GM12865 (cell line): ENCODE measurements around the gene GPR82.
"Not testable (repeated sequence)": the region's sequence is repeated elsewhere in the genome, so short reads cannot be mapped to it uniquely, and the experiment has no call there.

ENCODE experiments used
- DNase-seq: peaks from one replicate; pipeline ENCODE4 v3.0.0; 2010; ENCODE audit warnings: low read depth
- H3K4me3 ChIP-seq: 2 replicates; pipeline ENCODE4 v1.5.1; 2011; ENCODE audit warnings: mild to moderate bottlenecking, low read depth, low read length, control low read depth
- TF ChIP-seq, protein P1 (sequence below): IDR thresholded peaks from 2 replicates; pipeline ENCODE4 v1.5.1; 2011; ENCODE audit warnings: low read length, control low read depth, low read depth, inconsistent platforms; ENCODE audit not compliant: insufficient read depth; ENCODE audit errors: missing control alignments

The GPR82 gene

DNA sequence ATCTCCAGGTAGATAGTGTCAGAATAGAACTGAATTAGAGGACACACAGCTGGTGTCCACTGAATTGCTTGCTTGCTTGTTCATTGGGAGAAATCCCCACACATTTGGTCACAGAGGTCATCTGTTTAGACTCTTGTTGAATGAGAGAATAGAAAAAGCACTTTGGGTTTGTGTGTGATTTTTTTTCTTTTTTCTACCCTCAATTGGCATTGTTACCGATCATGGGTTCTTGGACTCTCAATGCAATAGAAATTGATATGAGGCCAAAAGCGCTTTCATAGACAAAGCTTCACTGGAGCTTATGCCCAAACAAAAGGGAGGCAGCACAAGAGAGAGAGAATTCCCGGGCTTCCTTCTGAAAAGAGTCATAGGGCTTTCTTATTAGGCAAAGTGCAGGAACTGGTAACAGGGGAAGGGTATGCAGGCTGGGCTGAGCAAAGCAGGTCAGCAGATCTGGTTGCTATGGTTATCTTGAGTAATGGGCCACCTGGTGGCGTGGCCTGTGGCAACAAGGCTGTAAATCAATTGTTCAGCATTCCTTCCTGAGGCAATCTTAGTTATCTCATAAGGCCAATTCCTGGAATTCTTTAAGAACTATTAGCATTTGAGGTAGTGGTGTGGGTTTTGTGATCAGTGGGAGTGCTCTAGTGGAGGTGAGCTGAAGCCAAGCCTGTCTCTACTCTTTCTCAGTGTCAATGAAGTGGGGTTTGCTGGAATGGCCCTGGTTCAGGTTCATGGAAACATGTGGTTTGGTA, 5.3 kb upstream of the GPR82 start:
- no peak for DNase-seq
- TF ChIP-seq, protein P1, sequence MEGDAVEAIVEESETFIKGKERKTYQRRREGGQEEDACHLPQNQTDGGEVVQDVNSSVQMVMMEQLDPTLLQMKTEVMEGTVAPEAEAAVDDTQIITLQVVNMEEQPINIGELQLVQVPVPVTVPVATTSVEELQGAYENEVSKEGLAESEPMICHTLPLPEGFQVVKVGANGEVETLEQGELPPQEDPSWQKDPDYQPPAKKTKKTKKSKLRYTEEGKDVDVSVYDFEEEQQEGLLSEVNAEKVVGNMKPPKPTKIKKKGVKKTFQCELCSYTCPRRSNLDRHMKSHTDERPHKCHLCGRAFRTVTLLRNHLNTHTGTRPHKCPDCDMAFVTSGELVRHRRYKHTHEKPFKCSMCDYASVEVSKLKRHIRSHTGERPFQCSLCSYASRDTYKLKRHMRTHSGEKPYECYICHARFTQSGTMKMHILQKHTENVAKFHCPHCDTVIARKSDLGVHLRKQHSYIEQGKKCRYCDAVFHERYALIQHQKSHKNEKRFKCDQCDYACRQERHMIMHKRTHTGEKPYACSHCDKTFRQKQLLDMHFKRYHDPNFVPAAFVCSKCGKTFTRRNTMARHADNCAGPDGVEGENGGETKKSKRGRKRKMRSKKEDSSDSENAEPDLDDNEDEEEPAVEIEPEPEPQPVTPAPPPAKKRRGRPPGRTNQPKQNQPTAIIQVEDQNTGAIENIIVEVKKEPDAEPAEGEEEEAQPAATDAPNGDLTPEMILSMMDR = no peak
- H3K4me3 ChIP-seq = no peak overlapping the region

DNA sequence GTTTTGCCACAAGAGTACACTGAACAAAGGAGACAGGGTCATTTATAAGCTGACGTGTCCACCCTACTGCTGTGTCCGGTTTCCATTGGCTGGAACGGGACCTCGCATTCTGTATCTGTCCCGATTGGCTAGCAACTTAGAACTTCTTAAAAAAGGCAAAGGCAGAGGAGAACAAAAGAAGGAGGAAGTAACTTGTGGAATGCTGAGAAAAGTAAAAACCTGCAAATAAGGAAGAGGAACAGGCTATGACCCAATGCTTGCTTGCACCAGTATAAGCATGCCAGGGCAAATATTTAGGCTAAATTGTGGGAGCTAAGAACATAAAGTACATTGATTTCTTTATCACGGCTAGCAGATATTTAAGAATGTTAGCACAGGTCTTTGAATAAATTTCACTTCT, 4.4 kb upstream of the GPR82 start:
- not testable (repeated sequence) for H3K4me3 ChIP-seq, DNase-seq

DNA sequence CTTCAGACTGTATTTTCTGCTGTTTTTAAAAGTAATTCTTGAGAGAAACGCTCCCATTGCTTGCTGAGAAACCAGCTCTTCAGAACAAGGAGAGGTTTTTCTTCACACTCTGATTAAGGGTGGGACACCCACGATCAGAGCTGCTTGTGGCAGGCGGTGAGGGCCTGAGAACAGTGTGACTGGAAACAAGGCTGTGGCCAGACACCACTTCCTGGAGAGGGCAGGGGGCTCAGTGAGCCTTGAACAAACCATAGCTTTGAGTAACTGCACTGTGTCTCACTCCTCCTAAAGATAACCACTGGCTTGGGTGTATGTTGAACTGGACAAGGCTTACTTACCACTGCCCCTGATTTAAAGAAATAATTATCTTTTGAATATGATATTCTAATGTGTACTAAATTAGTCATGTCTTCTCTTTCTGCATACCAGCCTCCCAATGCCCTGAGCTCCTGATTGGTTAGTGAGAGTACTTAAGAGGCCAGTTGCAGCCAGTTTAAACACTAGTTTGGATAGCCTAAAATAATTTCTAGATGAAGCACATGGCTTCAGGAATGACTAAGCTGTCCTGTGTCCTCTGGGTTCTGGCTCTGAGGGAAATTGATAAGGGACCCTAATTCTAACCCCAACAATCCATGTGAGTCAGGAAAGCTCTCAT, 3.7 kb upstream of the GPR82 start:
- peak; percentile 80 for DNase-seq
- H3K4me3 ChIP-seq = no peak overlapping the region
- TF ChIP-seq, protein P1 = no peak

- DNase-seq = peak; percentile 45
- no peak overlapping the region for H3K4me3 ChIP-seq
- TF ChIP-seq, protein P1 = no peak
Measured at GRCh38 chrX:41721590-41721989, 2.4 kb upstream of the GPR82 start.

- peak; percentile 29 for DNase-seq
- no peak overlapping the region for H3K4me3 ChIP-seq
- TF ChIP-seq, protein P1 = no peak
Measured at GRCh38 chrX:41722214-41722613, 1.8 kb upstream of the GPR82 start.

DNA sequence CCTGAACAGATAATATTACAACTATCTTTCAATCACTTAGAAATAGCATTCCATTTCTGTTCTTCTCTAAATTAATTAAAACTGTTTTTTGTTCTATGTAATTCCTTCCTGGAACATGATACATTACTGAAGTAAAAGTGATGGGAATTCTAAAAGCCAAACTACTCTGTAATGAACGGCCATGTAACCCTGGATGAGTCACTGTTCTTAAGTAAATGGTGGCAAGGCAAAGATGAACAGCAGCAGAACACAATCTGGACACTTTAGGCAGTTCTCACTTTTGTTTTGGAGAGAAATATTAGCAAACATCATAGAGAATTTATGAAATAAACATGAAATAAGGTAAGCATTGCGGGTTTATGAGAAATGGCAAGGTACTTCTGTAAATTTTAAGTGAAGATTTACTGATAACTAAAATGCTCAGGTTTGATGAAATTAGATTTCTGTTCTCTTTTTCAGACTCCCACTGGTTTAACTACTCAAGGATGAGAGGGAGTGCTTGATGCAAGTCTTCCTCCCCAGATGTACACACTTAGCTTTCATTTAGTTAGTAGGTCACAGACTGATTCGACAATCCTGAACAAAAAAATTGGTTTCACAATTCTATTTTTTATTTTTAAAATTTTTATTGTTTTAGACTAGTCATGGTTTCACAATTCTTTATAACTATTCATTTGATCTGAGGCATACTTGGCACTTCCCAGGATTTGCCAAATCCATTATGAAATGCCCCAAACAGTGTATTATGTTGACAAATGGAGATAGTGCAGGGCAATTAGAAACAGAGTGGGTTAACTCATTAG, 964 bp upstream of the GPR82 start:
- DNase-seq = no peak

More for the DNA sequence above, 964 bp upstream of the GPR82 start:
- TF ChIP-seq, protein P1 = no peak
- no peak overlapping the region for H3K4me3 ChIP-seq
